ACHN (cell line): ENCODE results near the gene MEGF11.
"Not testable (repeated sequence)": the region's sequence is repeated elsewhere in the genome, so short reads cannot be mapped to it uniquely, and the experiment has no call there.

ENCODE experiments used
- DNase-seq: peaks from one replicate; pipeline ENCODE4 v3.0.0-alpha.2; 2015
- in situ Hi-C: cut with HindIII; loops from 2 replicates; pipeline ENCODE4 v1.10.0; 2017; ENCODE audit warnings: low sequenced_read_pairs, low pct_ligation_motif_present, low pct_unique_long_range_greater_than_20kb

Gene MEGF11

GRCh38 chr15:66246937-66247336 is 6.6 kb downstream of the MEGF11 start:
- DNase-seq, result no peak
- in situ Hi-C loops, result no loop called here

GRCh38 chr15:66245832-66246231 is 7.7 kb downstream of the MEGF11 start:
- in situ Hi-C loops, DNase-seq: not testable (repeated sequence)

GRCh38 chr15:66241908-66242285 is 11.7 kb downstream of the MEGF11 start:
- in situ Hi-C loops, result no loop called here
- DNase-seq, result no peak

- DNase-seq, result no peak
- in situ Hi-C loops, result no loop called here
Observed at GRCh38 chr15:66241087-66241907, 12.3 kb downstream of the MEGF11 start.

- in situ Hi-C loops, result no loop called here
- DNase-seq, result no peak
Observed at GRCh38 chr15:66240240-66240794, 13.2 kb downstream of the MEGF11 start.

GRCh38 chr15:66239514-66239913 is 14.0 kb downstream of the MEGF11 start:
- in situ Hi-C loops, result no loop called here
- no peak for DNase-seq

- in situ Hi-C loops, result no loop called here
- DNase-seq, result no peak
Observed at GRCh38 chr15:66238318-66238717, 15.2 kb downstream of the MEGF11 start.

- no peak for DNase-seq
- in situ Hi-C loops, result no loop called here
Observed at GRCh38 chr15:66237513-66238235, 15.9 kb downstream of the MEGF11 start.

- in situ Hi-C loops, result no loop called here
Observed at GRCh38 chr15:66236806-66237375, 16.7 kb downstream of the MEGF11 start.

GRCh38 chr15:66235866-66236265 is 17.7 kb downstream of the MEGF11 start:
- no peak for DNase-seq
- in situ Hi-C loops, result no loop called here

More at GRCh38 chr15:66236806-66237375, 16.7 kb downstream of the MEGF11 start:
- DNase-seq, result no peak

- in situ Hi-C loops, result no loop called here
- DNase-seq, result no peak
Observed at GRCh38 chr15:66234798-66235197, 18.8 kb downstream of the MEGF11 start.

- in situ Hi-C loops, result no loop called here
- DNase-seq, result peak; percentile 1
Observed at GRCh38 chr15:66233487-66234415, 19.8 kb downstream of the MEGF11 start.

- DNase-seq, result no peak
- in situ Hi-C loops, result no loop called here
Observed at GRCh38 chr15:66232267-66232625, 21.3 kb downstream of the MEGF11 start.

- no peak for DNase-seq
Observed at GRCh38 chr15:66231394-66232266, 21.9 kb downstream of the MEGF11 start.

GRCh38 chr15:66229790-66230465 is 23.6 kb downstream of the MEGF11 start:
- no peak for DNase-seq
- in situ Hi-C loops, result no loop called here

More at GRCh38 chr15:66231394-66232266, 21.9 kb downstream of the MEGF11 start:
- in situ Hi-C loops, result no loop called here

GRCh38 chr15:66228807-66229735 is 24.5 kb downstream of the MEGF11 start:
- in situ Hi-C loops, result no loop called here
- DNase-seq, result no peak
